ENCODE measurements around the gene TMEM132E. TPM values are rescaled to one million over a fixed set of nuclear protein-coding genes. Genes with fewer than 3 reads are reported as not detected.

TMEM132E gene
- polyA plus RNA-seq, 3 donors from 2014 or later, result 0.18 TPM; not detected in 2

- no peak overlapping the region for H3K27ac Mint-ChIP-seq
- DNase-seq, result no peak
- H3K4me3 Mint-ChIP-seq, result no peak overlapping the region
- peaks cover 0 to 4% (median 1%) of the 10 kb centered on the region in 3 donors for H3K27me3 Mint-ChIP-seq (ENCODE audit: low read depth in 3 of 3)
- H3K36me3 Mint-ChIP-seq, result no peaks in the 10 kb centered on the region
- H3K4me1 Mint-ChIP-seq, result no peaks in the 10 kb centered on the region
- no peaks in the 10 kb centered on the region for H3K9me3 Mint-ChIP-seq
Measured at GRCh38 chr17:34561328-34561727, 18.1 kb upstream of the TMEM132E start.

DNA sequence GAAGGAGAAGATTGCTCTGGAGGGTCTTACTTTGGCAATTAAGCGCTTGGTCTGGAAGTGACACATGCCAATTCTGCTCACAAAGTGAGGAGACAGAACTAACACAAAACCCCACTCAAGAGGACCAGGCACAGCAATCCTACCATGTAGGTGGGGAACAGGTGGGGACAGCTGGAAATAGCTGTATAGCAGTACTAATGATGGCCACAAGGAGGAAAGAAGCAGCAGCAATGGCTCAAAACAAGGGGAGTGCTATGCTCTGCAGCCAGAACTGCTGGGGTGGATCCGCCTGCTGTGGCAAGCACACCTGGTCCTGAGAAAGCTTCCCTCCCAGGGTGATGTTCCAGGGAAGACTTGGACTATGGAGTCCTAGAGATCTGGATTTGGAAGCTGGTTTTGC, 17.0 kb upstream of the TMEM132E start:
- H3K27me3 Mint-ChIP-seq (ENCODE audit: low read depth in 3 of 3), result peaks cover 0 to 4% (median 1%) of the 10 kb centered on the region in 3 donors

GRCh38 chr17:34565713-34566112, 13.7 kb upstream of the TMEM132E start:
- H3K4me3 Mint-ChIP-seq, result no peak overlapping the region
- H3K36me3 Mint-ChIP-seq, result no peaks in the 10 kb centered on the region
- H3K27ac Mint-ChIP-seq, result no peak overlapping the region
- no peak for DNase-seq
- no peaks in the 10 kb centered on the region for H3K9me3 Mint-ChIP-seq
- H3K27me3 Mint-ChIP-seq (ENCODE audit: low read depth in 3 of 3), result peaks cover 0 to 7% (median 6%) of the 10 kb centered on the region in 3 donors
- no peaks in the 10 kb centered on the region for H3K4me1 Mint-ChIP-seq

More for the DNA sequence above, 17.0 kb upstream of the TMEM132E start:
- H3K36me3 Mint-ChIP-seq, result no peaks in the 10 kb centered on the region
- no peak overlapping the region for H3K4me3 Mint-ChIP-seq
- H3K4me1 Mint-ChIP-seq, result no peaks in the 10 kb centered on the region
- H3K9me3 Mint-ChIP-seq, result no peaks in the 10 kb centered on the region
- no peak for DNase-seq
- H3K27ac Mint-ChIP-seq, result no peak overlapping the region

- H3K27ac Mint-ChIP-seq, result no peak overlapping the region
- H3K4me3 Mint-ChIP-seq, result no peak overlapping the region
- DNase-seq, result no peak
- H3K9me3 Mint-ChIP-seq, result no peaks in the 10 kb centered on the region
- peaks cover 0 to 8% (median 7%) of the 10 kb centered on the region in 3 donors for H3K27me3 Mint-ChIP-seq (ENCODE audit: low read depth in 3 of 3)
- no peaks in the 10 kb centered on the region for H3K4me1 Mint-ChIP-seq
- H3K36me3 Mint-ChIP-seq, result no peaks in the 10 kb centered on the region
Measured at GRCh38 chr17:34566201-34566600, 13.2 kb upstream of the TMEM132E start.

DNA sequence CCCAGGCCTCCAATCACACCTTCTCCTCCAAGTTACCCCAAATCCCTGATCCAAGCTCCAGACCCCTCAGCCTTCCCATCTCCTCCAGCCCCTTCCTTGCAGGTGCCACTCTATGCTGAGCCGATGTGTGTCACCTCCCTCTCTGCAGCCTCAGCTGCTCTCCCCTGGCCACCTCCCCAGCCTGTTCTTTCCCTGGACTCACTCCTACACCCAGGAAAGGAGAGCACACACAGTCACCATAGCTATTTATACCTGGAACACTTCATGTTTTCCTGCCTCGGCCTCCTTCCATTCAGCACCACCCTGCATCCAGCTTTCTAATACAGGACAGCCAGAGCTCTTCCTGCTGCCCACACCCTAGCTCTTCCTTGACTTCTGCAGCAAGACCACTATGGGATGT, 12.5 kb upstream of the TMEM132E start:
- no peaks in the 10 kb centered on the region for H3K4me1 Mint-ChIP-seq
- DNase-seq, result no peak
- H3K9me3 Mint-ChIP-seq, result no peaks in the 10 kb centered on the region
- H3K27ac Mint-ChIP-seq, result no peak overlapping the region
- no peak overlapping the region for H3K4me3 Mint-ChIP-seq
- peaks cover 0 to 11% (median 8%) of the 10 kb centered on the region in 3 donors for H3K27me3 Mint-ChIP-seq (ENCODE audit: low read depth in 3 of 3)
- no peaks in the 10 kb centered on the region for H3K36me3 Mint-ChIP-seq

GRCh38 chr17:34567691-34568465, 11.5 kb upstream of the TMEM132E start:
- Mint-ChIP-seq H3K27ac (no peak overlapping the region), H3K36me3 (no peaks in the 10 kb centered on the region), H3K9me3 (no peaks in the 10 kb centered on the region), H3K4me1 (no peaks in the 10 kb centered on the region), H3K27me3 (ENCODE audit: low read depth in 3 of 3) (peaks cover 0 to 16% (median 9%) of the 10 kb centered on the region in 3 donors), H3K4me3 (no peak overlapping the region)
- no peak for DNase-seq

- H3K4me3 Mint-ChIP-seq, result no peak overlapping the region
- H3K4me1 Mint-ChIP-seq, result no peaks in the 10 kb centered on the region
- no peaks in the 10 kb centered on the region for H3K36me3 Mint-ChIP-seq
- no peak overlapping the region for H3K27ac Mint-ChIP-seq
- no peaks in the 10 kb centered on the region for H3K9me3 Mint-ChIP-seq
- no peak for DNase-seq
- H3K27me3 Mint-ChIP-seq (ENCODE audit: low read depth in 3 of 3), result peaks cover 0 to 16% (median 8%) of the 10 kb centered on the region in 3 donors
Measured at GRCh38 chr17:34568953-34569352, 10.4 kb upstream of the TMEM132E start.

DNA sequence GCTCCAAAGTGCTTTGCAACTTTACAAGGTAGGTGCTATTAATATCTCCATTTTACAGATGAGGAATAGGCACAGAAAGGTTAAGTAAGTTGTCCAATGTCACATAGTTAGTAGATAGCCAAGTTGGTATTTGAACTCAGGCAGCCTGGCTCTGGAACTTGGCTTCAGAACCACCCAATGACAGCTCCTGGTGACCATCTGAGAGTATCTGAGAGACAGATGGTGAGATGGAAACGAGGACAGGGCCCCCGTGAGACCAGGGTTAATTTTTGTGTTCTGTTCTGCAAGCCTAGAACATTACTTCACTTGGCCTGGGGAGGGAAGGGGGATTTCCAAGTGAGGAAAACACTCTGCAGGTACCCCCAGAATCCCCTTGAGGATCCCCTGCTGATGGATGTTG, 9.8 kb upstream of the TMEM132E start:
- no peak for DNase-seq
- no peaks in the 10 kb centered on the region for H3K4me1 Mint-ChIP-seq

GRCh38 chr17:34570506-34570905, 8.9 kb upstream of the TMEM132E start:
- no peak for DNase-seq
- H3K27me3 Mint-ChIP-seq (ENCODE audit: low read depth in 3 of 3), result peaks cover 2 to 13% (median 11%) of the 10 kb centered on the region in 3 donors
- no peak overlapping the region for H3K4me3 Mint-ChIP-seq
- H3K36me3 Mint-ChIP-seq, result no peaks in the 10 kb centered on the region
- H3K4me1 Mint-ChIP-seq, result no peaks in the 10 kb centered on the region
- H3K9me3 Mint-ChIP-seq, result no peaks in the 10 kb centered on the region
- H3K27ac Mint-ChIP-seq, result no peak overlapping the region

More for the DNA sequence above, 9.8 kb upstream of the TMEM132E start:
- H3K4me3 Mint-ChIP-seq, result no peak overlapping the region
- H3K9me3 Mint-ChIP-seq, result no peaks in the 10 kb centered on the region
- peaks cover 0 to 13% (median 11%) of the 10 kb centered on the region in 3 donors for H3K27me3 Mint-ChIP-seq (ENCODE audit: low read depth in 3 of 3)
- no peak overlapping the region for H3K27ac Mint-ChIP-seq
- no peaks in the 10 kb centered on the region for H3K36me3 Mint-ChIP-seq

- DNase-seq, result no peak
- no peaks in the 10 kb centered on the region for H3K4me1 Mint-ChIP-seq
- no peak overlapping the region for H3K27ac Mint-ChIP-seq
- H3K27me3 Mint-ChIP-seq (ENCODE audit: low read depth in 3 of 3), result peaks cover 2 to 17% (median 11%) of the 10 kb centered on the region in 3 donors
- no peaks in the 10 kb centered on the region for H3K9me3 Mint-ChIP-seq
- H3K4me3 Mint-ChIP-seq, result no peak overlapping the region
- no peaks in the 10 kb centered on the region for H3K36me3 Mint-ChIP-seq
Measured at GRCh38 chr17:34571428-34572130, 7.8 kb upstream of the TMEM132E start.

DNA sequence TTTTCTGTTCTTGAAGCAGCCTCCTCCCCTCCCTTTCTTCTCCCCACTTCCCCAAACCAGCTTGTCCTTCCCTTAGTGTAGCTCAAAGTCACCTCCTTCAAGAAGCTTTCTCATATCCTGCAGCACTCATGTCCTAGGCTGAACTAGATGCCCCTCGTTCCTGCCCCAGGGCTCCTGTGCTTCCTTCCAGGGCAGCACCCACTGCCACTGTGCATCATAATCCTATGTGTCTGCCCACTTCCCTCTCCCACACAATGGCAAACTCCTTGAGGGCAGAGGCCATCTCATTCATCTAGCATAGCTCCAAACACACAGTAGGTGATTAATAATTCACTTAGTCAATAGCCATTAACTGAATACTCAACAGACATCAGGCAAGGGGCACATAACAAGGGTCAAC, 6.9 kb upstream of the TMEM132E start:
- no peaks in the 10 kb centered on the region for H3K9me3 Mint-ChIP-seq
- H3K27me3 Mint-ChIP-seq (ENCODE audit: low read depth in 3 of 3), result peaks cover 2 to 18% (median 17%) of the 10 kb centered on the region in 3 donors
- DNase-seq, result no peak
- no peak overlapping the region for H3K27ac Mint-ChIP-seq
- H3K4me1 Mint-ChIP-seq, result no peaks in the 10 kb centered on the region
- H3K4me3 Mint-ChIP-seq, result no peak overlapping the region
- no peaks in the 10 kb centered on the region for H3K36me3 Mint-ChIP-seq

DNA sequence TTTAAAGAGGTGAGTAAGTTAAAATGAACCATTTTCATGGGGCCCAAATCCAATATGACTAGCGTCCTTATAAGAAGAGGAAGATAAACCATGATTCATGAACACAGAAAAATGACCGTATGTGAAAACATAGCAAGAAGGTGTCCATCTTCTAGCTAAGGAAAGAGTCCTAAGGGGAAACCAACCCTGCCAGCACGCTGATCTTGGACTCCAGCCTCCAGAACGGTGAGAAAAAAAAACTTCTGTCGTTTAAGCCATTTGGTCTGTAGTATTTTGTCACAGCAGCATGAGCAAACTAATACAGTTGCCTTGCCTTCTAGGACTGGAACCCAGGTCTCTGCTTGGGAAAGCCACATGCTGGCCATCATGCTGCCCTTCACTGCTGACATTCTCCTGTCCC, 4.2 kb upstream of the TMEM132E start:
- peaks cover 6 to 9% of the 10 kb centered on the region in 2 donors for H3K4me1 Mint-ChIP-seq
- H3K36me3 Mint-ChIP-seq, result no peaks in the 10 kb centered on the region
- no peak overlapping the region for H3K4me3 Mint-ChIP-seq
- no peak for DNase-seq
- no peaks in the 10 kb centered on the region for H3K9me3 Mint-ChIP-seq
- H3K27me3 Mint-ChIP-seq (ENCODE audit: low read depth in 3 of 3), result peaks cover 8 to 27% (median 21%) of the 10 kb centered on the region in 3 donors
- no peak overlapping the region for H3K27ac Mint-ChIP-seq

- Mint-ChIP-seq H3K36me3 (no peaks in the 10 kb centered on the region), H3K27ac (no peak overlapping the region), H3K4me1 (peaks cover 6 to 12% of the 10 kb centered on the region in 2 donors), H3K27me3 (ENCODE audit: low read depth in 3 of 3) (peaks cover 12 to 24% (median 23%) of the 10 kb centered on the region in 3 donors), H3K9me3 (no peaks in the 10 kb centered on the region), H3K4me3 (peak overlapping the region in 1 of 5 donors; percentile 65)
- DNase-seq, result no peak
Measured at GRCh38 chr17:34578016-34578415, 1.4 kb upstream of the TMEM132E start.

DNA sequence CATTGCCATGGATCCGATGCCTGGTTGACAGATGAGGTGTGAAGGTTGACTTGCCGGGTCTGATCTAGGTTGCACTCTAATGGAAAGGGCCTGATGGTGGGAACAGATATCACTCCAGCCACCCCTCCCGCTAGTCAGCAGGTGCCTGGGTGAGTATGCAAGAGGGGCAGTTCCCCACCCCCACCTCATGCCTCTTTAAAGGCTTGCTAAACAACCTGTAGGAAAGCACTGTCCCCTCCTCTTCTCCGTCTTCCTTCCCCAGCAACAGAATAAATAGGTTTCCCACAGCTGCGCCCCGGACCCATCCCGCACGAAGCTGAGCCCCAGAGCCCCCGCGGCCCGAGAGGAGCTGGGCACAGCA, 746 bp upstream of the TMEM132E start:
- Mint-ChIP-seq H3K9me3 (no peaks in the 10 kb centered on the region), H3K27me3 (ENCODE audit: low read depth in 3 of 3) (peaks cover 18 to 24% (median 24%) of the 10 kb centered on the region in 3 donors), H3K4me3 (peak overlapping the region; percentile 52 to 70 (median 62)), H3K4me1 (peaks cover 6 to 12% of the 10 kb centered on the region in 2 donors), H3K27ac (no peak overlapping the region), H3K36me3 (no peaks in the 10 kb centered on the region)
- DNase-seq, result no peak

Measured in immature natural killer cell (primary cell).